ENCODE measurements around the gene KIRREL2.
"Not testable (repeated sequence)": the region's sequence is repeated elsewhere in the genome, so short reads cannot be mapped to it uniquely, and the experiment has no call there.

KIRREL2 gene

GRCh38 chr19:35870124-35870736 is 13.5 kb downstream of the KIRREL2 start:
- DNase-seq: not testable (repeated sequence)

GRCh38 chr19:35870798-35871197 is 14.1 kb downstream of the KIRREL2 start:
- no peak for DNase-seq

- no peak for DNase-seq
Observed at GRCh38 chr19:35871611-35872010, 14.9 kb downstream of the KIRREL2 start.

GRCh38 chr19:35872180-35872579 is 15.5 kb downstream of the KIRREL2 start:
- DNase-seq: no peak

GRCh38 chr19:35874392-35874930 is 17.8 kb downstream of the KIRREL2 start:
- no peak for DNase-seq

- DNase-seq: no peak
Observed at GRCh38 chr19:35879068-35879467, 22.4 kb downstream of the KIRREL2 start.

- peak; percentile 85 for DNase-seq
Observed at GRCh38 chr19:35879770-35880317, 23.1 kb downstream of the KIRREL2 start.

GRCh38 chr19:35882114-35882832 is 25.6 kb downstream of the KIRREL2 start:
- peak; percentile 76 for DNase-seq

GRCh38 chr19:35883882-35884281 is 27.2 kb downstream of the KIRREL2 start:
- DNase-seq: no peak

GRCh38 chr19:35885225-35885738 is 28.6 kb downstream of the KIRREL2 start:
- no peak for DNase-seq

- no peak for DNase-seq
Observed at GRCh38 chr19:35885904-35886303, 29.2 kb downstream of the KIRREL2 start.

GRCh38 chr19:35887197-35887596 is 30.5 kb downstream of the KIRREL2 start:
- DNase-seq: no peak

GRCh38 chr19:35888398-35888797 is 31.7 kb downstream of the KIRREL2 start:
- no peak for DNase-seq

GRCh38 chr19:35889370-35890112 is 32.8 kb downstream of the KIRREL2 start:
- DNase-seq: no peak

GRCh38 chr19:35890113-35890650 is 33.5 kb downstream of the KIRREL2 start:
- DNase-seq: no peak

- DNase-seq: not testable (repeated sequence)
Observed at GRCh38 chr19:35891819-35892218, 35.1 kb downstream of the KIRREL2 start.

- no peak for DNase-seq
Observed at GRCh38 chr19:35894342-35894741, 37.6 kb downstream of the KIRREL2 start.

- DNase-seq: no peak
Observed at GRCh38 chr19:35895911-35896642, 39.4 kb downstream of the KIRREL2 start.

- DNase-seq: no peak
Observed at GRCh38 chr19:35896643-35897040, 39.9 kb downstream of the KIRREL2 start.

GRCh38 chr19:35897706-35898451 is 41.2 kb downstream of the KIRREL2 start:
- DNase-seq: no peak

- DNase-seq: no peak
Observed at GRCh38 chr19:35898499-35898809, 41.7 kb downstream of the KIRREL2 start.
